ENCODE measurements around the gene UBE2E1.
"Not testable (repeated sequence)": the region's sequence is repeated elsewhere in the genome, so short reads cannot be mapped to it uniquely, and the experiment has no call there.

Gene UBE2E1

DNA sequence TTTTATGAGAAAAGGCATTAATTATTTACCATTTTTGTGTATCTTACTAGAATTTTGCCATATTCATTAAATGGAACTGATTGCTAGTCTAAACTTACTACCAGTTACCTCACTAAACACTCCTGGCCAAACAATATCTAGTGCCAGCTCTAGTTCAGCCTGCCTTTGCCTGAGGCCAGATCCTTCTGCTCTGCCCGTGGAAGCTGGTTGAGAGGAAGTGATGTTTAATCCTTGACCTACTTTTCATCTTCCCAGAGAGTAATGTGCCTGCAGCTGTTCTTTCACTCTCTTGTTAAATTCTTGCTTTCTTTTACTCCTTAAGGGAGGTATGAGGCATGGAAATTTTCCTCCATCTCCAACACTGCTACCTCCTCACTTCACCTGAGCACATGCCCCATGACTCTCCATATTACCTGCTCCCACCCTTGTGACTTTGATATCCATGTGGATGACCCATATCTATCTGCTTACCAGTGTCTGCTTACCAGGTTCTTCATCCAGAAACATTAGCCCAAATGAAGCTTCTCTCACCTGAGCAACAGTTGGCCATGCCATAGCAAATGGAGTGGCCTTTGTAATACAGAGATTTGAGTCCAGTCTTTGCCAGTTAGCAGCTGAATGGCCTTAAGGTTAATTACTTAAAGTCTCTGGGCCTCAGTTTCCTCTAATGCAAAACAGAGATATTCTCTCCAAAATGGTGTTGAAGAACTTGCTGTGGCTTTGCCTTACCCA lies 53.4 kb downstream of the UBE2E1 start:
- peak in 1 of 6 experiments; percentile 2 for DNase-seq

GRCh38 chr3:23859839-23860382 lies 54.2 kb downstream of the UBE2E1 start:
- DNase-seq, result no peak

- DNase-seq, result no peak
These were observed 55.9 kb downstream of the UBE2E1 start for GRCh38 chr3:23861689-23862088.

DNA sequence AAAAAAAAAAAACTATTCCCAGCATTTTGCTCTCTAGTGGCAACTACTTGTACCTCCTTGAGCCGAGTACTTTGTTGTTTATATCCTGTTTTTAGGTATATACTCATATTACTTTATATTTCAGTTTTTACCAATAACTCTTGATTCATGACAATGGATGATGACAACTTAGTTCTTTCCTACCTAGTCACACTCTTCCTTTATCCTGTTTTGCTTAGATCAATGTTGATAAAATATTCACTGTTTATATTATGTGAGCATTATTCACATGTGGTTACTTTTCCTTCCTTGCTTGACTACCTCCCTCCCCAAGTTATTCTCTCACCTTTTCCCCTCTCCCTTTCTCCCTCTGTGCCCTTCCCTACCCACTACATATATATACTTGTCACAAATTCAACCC lies 57.3 kb downstream of the UBE2E1 start:
- no peak for DNase-seq

DNA sequence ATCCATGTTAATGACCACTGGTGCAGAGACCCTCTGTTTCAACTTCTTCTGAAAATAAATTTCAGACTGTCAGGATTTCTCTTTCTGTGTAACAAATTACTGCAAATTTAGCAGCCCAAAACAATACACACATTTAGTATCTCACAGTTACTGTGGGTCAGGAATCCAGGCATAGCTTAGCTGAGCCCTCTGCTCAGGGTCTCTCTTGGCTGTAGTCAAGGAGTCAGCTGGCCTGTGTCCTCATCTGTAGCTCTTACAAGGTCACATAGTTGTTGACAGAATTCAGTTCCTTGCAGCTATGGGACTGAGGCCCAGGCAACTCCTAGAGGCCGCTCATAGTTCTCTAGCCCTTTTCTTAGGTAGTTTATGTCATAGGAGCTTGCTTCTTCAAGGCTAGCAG lies 59.2 kb downstream of the UBE2E1 start:
- no peak for DNase-seq

GRCh38 chr3:23865595-23866396 lies 60.0 kb downstream of the UBE2E1 start:
- DNase-seq, result no peak

DNA sequence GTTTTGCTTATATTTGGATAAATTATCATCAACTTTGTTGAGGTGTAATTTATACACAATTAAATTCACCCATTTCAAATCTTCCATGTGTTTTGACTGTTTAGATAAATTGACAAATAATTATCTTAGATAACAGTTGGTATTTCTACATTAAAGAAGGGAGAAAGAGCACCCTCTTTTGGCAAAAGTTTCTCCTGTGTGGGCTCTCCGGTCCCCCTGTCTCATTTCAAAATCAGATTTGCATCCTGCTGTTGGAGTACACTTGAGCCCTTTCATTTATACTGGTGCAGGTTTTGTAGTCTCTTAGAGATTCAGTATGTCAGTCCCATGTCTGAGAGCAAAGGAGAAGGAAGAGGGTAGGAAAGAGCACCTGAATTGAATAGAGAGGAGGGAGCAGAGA lies 61.6 kb downstream of the UBE2E1 start:
- no peak for DNase-seq

GRCh38 chr3:23867838-23868237 lies 62.1 kb downstream of the UBE2E1 start:
- no peak for DNase-seq

GRCh38 chr3:23869977-23870662 lies 64.4 kb downstream of the UBE2E1 start:
- DNase-seq, result no peak

- not testable (repeated sequence) for DNase-seq
These were observed 64.9 kb downstream of the UBE2E1 start for GRCh38 chr3:23870663-23871043.

DNA sequence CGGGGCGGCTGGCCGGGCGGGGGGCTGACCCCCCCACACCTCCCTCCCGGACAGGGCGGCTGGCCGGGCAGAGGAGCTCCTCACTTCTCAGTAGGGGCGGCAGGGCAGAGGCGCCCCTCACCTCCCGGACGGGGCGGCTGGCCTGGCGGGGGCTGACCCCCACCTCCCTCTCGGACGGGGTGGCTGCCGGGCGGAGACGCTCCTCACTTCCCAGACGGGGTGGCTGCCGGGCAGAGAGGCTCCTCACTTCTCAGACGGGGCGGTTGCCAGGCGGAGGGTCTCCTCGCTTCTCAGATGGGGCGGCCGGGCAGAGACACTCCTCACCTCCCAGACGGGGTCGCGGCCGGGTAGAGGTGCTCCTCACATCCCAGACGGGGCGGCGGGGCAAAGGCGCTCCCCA lies 65.6 kb downstream of the UBE2E1 start:
- not testable (repeated sequence) for DNase-seq

- DNase-seq, result no peak
These were observed 66.6 kb downstream of the UBE2E1 start for GRCh38 chr3:23872330-23872729.

GRCh38 chr3:23873941-23874340 lies 68.2 kb downstream of the UBE2E1 start:
- no peak for DNase-seq

DNA sequence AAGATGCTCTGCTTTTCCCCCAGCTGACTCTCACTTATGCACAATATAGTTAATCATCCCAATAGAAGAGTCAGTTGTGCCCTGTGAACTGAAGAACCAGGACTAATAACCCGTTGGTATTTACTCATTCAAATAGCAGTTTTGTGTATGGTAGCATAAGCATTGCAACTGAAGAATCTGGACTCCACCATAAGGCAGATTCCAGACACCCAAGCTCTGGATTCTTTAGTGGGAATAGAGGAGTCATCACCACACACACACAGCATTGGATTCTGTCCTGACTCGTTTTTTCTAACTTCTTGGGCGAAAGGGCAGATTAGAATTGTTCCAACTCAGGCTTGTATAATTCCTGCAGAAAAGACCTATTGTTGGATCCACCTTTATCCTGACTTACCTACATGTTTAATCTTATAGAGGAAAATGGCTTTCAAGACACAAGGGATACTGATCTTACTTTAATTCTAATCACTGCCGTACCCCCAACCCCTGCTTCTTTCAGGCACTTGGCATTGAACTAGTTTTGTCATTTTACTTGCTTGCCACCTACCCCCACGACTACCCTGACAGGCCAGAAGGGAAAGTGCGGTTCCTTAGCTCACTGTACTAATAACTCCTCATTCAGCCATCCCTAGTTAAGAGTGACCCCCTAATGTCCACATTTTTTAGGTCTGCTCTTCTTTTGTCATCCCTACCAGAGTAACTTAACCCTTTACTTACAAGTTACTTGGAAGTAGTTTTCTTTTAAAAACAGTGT lies 68.8 kb downstream of the UBE2E1 start:
- no peak for DNase-seq

GRCh38 chr3:23875113-23875725 lies 69.5 kb downstream of the UBE2E1 start:
- no peak for DNase-seq

DNA sequence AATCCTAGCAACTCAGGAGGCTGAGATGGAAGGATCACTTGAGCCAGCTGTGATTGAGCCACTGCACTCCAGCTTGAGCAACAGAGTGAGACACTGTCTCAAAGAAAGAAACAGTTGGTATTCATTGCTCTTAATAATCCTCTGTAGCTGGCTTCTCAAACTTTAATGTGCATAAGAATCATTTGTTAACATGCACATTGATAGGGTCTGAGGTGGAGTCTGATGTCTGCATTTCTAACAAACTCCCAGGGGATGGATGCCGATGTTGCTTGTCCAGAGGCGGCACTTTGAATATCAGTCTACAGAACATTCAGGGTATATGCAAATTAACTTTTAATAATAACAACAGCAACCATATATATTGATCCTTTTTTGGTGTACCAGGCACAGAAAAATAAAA lies 71.2 kb downstream of the UBE2E1 start:
- no peak for DNase-seq

- DNase-seq, result no peak
These were observed 71.7 kb downstream of the UBE2E1 start for GRCh38 chr3:23877329-23877980.

DNA sequence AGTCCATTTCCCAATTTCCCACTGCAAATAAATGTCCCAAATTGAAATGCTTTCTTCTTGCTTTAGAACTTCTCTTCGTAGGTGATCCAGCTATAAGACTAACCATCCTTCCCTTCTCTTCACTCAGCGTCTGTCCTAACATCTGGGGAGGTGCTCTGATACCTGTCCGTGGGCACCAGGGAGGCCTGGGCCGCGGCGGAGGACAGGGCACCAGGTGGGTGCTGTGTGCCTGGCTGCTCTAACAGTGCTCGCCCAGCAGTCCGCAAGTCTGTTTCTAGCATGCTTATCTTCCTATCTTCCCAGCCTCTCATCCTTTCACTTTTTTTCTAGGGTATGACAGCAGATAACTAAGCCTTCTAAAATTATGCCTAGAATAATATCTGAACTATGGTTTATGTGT lies 73.7 kb downstream of the UBE2E1 start:
- DNase-seq, result no peak

DNA sequence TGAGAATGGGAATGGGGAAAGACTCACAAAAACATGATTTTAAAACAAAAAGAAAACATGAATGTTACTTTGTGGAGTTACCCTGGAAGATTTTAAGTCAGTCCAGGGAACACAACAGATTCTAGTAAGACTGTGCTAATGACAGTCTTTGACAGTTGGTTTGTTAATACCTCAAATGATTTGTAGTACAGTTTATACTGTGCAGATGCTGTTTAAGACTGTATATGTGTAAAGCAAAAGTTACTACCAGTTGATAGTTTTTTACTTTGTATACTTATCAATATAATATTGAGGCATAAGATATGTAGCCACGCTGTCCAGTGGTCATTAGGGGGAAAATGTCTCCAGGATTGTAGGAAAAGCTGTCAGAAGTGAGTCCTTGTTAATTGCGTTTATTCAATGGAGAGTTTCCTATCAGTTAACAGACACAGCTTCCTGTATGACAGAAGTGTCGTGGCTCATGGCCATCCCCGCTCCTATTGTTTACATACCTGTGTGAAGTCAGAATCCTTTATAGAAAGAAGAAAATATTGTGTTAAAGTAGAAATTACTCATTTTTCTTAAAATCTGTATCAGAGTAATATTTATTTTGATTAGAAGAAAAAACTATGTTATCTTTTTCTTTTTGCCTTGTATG lies 75.1 kb downstream of the UBE2E1 start:
- peak in 1 of 6 experiments; percentile 5 for DNase-seq

- DNase-seq, result not testable (repeated sequence)
These were observed 76.2 kb downstream of the UBE2E1 start for GRCh38 chr3:23881993-23882392.

DNA sequence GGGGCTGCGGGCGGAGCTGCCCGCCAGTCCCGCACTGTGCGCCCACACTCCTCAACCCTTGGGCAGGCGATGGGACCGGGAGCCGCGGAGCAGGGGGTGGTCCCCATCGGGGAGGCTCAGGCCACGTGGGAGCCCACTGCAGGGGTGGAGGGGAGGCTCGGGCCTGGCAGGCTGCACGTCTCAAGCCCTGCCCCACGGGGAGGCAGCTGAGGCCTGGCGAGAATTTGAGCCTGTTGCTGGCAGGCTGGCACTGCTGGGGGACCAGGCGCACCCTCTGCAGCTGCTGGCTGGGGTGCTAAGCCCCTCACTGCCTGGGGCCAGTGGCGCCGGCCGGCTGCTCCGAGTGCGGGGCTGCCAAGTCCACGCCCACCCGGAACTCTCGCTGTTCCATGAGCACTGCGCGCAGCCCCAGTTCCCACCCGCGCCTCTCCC lies 76.7 kb downstream of the UBE2E1 start:
- DNase-seq, result no peak
